DMS 273 treated with DMSO at 0.1 percent for 48 hours (cell line): Measurements from ENCODE around the gene BLZF1.
"Not testable (repeated sequence)": the region's sequence is repeated elsewhere in the genome, so short reads cannot be mapped to it uniquely, and the experiment has no call there.

Experiments
- DNase-seq: peaks from one replicate; lab custom pipeline; 2025; lab: John Stamatoyannopoulos, UW

The BLZF1 gene

DNA sequence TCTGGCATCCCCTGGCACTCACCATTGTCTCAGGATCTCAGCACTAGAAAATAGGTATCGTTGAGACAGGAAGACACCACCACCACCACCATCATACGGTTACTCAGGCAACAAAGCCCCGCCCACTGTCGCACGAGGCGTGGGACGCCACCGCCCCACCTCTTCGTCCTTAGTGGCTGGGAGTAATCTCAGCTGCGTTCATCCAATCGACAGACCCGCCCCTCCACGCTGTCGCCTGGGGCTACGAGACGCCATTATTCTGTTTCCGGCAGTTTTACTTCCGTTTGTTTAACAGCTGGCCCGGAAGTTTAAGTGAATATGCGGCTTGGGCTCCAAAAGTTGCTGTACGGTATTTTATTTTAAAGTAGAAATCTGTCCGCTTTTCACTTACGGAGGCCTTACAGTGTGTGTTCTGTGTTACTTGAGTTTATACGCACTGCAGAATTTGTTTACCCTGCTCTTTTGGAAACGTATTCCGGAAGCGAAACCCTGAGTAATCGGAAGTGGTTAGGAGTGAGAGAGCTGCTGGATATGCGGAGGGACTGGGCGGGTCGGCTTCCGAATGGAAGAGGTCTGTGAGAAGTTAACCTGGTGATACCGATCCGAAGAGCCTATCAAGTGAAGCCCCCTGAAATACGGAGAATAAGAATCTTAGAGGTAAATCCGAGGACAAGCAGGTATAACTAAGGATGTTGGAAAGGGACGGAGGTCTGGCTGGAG, at the start of gene BLZF1, which contains the start of gene NME7:
Gene BLZF1, plus strand, starts transcription at position 510 of the 720 bp plus-strand sequence. CDS start 1,328 bp downstream, outside the sequence.
Gene NME7, minus strand, starts transcription at position 112 of the 720 bp plus-strand sequence. Its CDS starts 87 bp downstream, at position 25.
- peak; percentile 96 for DNase-seq

- DNase-seq = no peak
Measured at GRCh38 chr1:169318536-169319244, 49.3 kb upstream of the BLZF1 start.

DNA sequence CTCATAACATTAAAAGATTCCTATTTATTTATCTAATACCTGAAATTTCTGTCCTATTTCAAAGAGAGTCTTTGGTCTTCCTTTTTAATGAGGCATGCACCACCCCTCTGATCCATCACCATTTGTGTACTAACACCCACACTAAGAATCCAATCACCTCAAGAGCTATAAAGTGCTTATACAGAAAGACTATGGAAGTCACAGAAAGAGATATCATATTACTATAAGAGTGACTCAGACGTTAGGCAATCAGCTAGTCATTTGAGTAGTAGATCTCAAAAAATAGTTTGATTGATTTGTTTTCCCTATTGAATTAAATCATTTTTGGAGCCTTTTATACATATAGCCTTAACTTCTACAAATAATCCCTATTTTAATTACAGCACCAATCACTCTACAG, 46.5 kb upstream of the BLZF1 start:
- DNase-seq = no peak

DNA sequence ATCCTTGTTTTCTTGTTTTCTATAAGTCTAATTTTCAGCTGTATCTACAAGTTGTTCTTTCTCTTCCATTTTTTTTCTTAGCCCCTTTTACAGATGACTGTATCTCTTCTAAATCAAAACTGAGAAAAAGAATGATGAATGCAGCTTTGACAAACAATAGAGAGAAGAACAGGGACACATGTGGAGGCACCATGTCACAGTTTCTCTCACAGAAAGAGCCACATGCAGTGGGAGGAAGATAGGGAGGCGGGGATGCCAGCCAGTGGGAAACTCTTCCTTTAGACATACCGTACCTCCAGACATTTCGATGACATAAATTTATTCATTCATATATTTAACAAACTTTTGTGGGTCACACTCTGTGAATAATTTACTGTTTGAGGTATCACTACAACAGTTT, 45.9 kb upstream of the BLZF1 start:
- no peak for DNase-seq

DNA sequence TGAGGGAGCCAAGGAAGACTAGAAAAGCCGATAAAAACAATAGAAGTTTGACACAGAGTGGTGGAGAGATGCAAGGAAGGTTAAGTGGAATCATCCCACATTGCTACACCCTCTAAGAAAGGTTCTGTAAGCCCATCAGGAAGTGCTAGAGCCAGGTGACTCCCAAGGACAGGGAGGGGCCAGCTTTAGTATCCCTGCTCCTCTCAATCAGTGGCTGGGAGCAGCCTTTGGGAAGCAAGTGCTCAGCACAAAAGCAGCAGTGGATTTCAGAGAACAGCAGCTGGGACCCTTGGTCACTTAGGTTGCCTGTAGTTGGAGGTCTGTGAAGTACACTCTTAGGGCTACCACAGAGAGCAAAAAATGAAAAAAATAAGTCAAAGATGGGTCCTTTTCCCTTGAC, 42.9 kb upstream of the BLZF1 start:
- no peak for DNase-seq

- no peak for DNase-seq
Measured at GRCh38 chr1:169326261-169326955, 41.6 kb upstream of the BLZF1 start.

DNA sequence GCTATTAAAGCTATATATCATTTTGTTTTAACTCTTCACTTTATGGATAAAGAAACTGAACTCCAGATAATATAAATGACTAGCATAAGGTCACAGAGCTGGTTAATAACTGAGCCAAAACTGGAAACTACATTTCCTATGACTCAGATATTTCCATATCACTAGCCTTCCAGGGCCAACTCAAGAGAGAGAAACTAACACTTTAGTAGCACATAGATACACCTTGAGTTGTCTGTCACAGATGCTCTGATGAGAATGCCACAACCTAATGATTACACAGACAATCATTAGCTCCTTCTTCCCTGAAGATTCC, 41.1 kb upstream of the BLZF1 start:
- DNase-seq = no peak

GRCh38 chr1:169327875-169328274, 40.1 kb upstream of the BLZF1 start:
- no peak for DNase-seq

GRCh38 chr1:169329383-169329782, 38.6 kb upstream of the BLZF1 start:
- DNase-seq = no peak

DNA sequence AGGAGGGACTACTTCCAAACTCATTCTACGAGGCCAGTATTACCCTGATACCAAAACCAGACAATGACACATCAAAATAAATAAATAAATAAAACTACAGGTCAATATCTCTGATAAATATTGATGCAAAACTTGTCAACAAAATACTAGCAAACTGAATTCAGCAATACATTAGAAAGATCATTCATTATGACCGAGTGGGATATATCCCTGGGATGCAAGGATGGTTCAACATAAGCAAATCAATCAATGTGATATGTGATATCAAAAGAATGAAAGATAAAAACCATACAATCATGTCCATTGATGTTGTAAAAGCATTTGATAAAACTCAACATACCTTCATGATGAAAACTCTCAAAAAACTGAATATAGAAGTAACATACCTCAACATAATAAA, 37.1 kb upstream of the BLZF1 start:
- DNase-seq = no peak

GRCh38 chr1:169334727-169335126, 33.3 kb upstream of the BLZF1 start:
- not testable (repeated sequence) for DNase-seq

DNA sequence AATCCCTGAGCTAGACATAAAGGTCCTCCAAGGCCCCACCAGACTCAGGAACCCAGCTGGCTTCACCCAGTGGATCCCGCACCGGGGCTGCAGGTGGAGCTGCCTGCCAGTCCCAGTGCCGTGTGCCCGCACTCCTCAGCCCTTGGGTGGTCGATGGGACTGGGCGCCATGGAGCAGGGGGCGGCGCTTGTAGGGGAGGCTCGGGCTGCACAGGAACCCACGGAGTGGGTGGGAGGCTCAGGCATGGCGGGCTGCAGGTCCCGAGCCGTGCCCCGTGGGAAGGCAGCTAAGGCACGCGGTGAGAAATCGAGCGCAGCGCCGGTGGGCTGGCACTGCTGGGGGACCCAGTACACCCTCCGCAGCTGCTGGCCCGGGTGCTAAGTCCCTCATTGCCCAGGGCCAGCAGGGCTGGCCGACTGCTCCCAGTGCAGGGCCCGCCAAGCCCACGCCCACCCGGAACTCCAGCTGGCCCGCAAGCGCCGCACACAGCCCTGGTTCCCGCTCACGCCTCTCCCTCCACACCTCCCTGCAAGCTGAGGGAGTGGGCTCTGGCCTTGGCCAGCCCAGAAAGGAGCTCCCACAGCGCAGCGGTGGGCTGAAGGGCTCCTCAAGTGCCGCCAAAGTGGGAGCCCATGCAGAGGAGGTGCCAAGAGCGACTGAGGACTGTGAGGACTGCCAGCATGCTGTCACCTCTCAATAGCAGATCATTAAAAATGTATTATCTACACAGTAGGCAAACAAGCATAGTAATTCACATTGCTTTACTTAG, 30.9 kb upstream of the BLZF1 start:
- not testable (repeated sequence) for DNase-seq

GRCh38 chr1:169338617-169339016, 29.4 kb upstream of the BLZF1 start:
- no peak for DNase-seq

- no peak for DNase-seq
Measured at GRCh38 chr1:169339773-169340172, 28.2 kb upstream of the BLZF1 start.

- DNase-seq = no peak
Measured at GRCh38 chr1:169340882-169341281, 27.1 kb upstream of the BLZF1 start.

DNA sequence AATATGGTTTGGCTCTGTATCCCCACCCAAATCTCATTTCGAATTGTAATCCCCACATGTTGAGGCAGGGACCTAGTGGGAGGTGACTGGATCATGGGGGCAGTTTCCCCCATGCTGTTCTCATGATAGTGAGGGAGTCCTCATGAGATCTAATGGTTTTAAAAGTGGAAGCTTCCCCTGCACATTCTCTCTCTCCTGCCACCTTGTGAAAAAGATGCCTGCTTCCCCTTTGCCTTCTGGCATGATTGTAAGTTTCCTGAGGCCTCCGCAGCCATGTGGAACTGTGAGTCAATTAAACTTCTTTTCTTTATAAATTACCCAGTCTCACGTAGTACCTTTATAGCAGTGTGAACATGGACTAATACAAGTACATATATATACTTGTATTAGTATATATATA, 25.9 kb upstream of the BLZF1 start:
- DNase-seq = not testable (repeated sequence)

DNA sequence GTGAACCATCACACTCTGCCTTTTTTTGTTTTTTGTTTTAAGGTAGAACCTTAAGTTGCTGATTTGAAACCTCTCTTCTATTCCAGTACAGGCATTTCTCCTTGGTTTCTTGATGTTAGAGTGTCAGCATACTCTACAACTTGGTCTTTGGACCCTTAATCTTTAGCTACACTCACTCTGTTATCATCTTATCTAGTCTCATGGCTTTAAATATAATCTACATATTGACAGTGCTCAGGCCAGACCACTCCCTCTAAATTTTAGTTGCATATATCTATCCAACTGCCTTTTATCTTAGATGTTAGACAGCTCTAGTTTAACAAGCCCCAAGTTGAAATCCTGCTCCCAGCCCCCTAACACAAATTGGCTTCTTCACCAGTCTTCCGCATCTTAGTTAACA, 22.5 kb upstream of the BLZF1 start:
- no peak for DNase-seq

DNA sequence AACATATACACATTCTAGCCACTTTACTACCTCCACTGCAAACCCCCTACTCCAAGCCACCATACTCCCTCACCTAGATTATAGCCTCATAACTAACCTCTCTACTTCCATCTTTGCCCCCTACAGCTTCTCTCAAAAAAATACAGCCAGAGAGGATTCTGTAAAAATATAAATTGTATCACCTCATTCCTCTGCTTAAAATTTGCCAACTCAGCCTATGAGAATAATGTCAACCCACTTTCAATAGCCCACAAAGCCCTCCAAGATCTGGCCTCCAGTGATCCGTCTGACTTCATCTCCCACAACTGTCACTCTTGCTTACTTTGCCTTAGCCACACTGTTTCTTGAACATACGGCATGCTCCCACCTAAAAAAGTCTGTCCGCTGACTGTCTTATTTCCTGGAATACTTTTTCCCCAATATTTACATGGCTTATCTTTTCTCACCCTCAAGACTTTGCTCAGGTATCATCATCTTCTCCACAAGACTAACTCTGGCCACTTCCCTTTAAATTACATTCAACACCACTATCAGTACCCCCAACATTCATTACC, 21.9 kb upstream of the BLZF1 start:
- no peak for DNase-seq

GRCh38 chr1:169347688-169348382, 20.2 kb upstream of the BLZF1 start:
- DNase-seq = no peak

GRCh38 chr1:169348383-169349036, 19.5 kb upstream of the BLZF1 start:
- DNase-seq = no peak

GRCh38 chr1:169360415-169360814, 7.6 kb upstream of the BLZF1 start:
- DNase-seq = no peak
